ENCODE results near the gene EDAR. TPM values are rescaled to one million over a fixed set of nuclear protein-coding genes. Genes with fewer than 3 reads are reported as not detected.

The EDAR gene
- total and polyA plus RNA-seq, 5 experiments from 2014 or later: 2.8 to 11.8 (median 10.5) TPM

GRCh38 chr2:108926561-108927380 is 62.2 kb downstream of the EDAR start:
- DNase-seq (peak in 1 of 10 donors; percentile 52), ATAC-seq (no peak)
- Mint-ChIP-seq H3K27me3 (no peaks in the 10 kb centered on the region), H3K9me3 (no peaks in the 10 kb centered on the region), H3K27ac (no peak overlapping the region), H3K36me3 (peaks cover 4 to 51% (median 11%) of the 10 kb centered on the region in 3 donors), H3K4me3 (no peak overlapping the region), H3K4me1 (peaks cover 7 to 21% (median 14%) of the 10 kb centered on the region in 4 donors)
- POLR2A ChIA-PET: interaction anchor here (0.7 to 1.7 kb wide), 3 partner anchors 31 to 105 kb away, joined by 3 to 6 read pairs (median 6); partner anchors contain the start of gene EDAR

- H3K27ac Mint-ChIP-seq: no peak overlapping the region
- H3K4me3 Mint-ChIP-seq: no peak overlapping the region
- H3K36me3 Mint-ChIP-seq: peaks cover 4 to 57% (median 11%) of the 10 kb centered on the region in 3 donors
- POLR2A ChIA-PET: interaction anchor here (0.6 kb wide), 1 partner anchor 137 kb away, joined by 3 read pairs; no protein-coding TSS in a partner anchor
- H3K27me3 Mint-ChIP-seq: no peaks in the 10 kb centered on the region
- ATAC-seq (no peak), DNase-seq (no peak)
- H3K9me3 Mint-ChIP-seq: no peaks in the 10 kb centered on the region
- H3K4me1 Mint-ChIP-seq: peaks cover 7 to 15% (median 12%) of the 10 kb centered on the region in 4 donors
Measured at GRCh38 chr2:108925735-108926134, 63.3 kb downstream of the EDAR start.

GRCh38 chr2:108925286-108925685 is 63.7 kb downstream of the EDAR start:
- Mint-ChIP-seq H3K36me3 (peaks cover 4 to 60% (median 11%) of the 10 kb centered on the region in 3 donors), H3K4me1 (peaks cover 7 to 10% (median 9%) of the 10 kb centered on the region in 4 donors), H3K4me3 (no peak overlapping the region), H3K27ac (peak overlapping the region in 1 of 10 donors; percentile 29), H3K9me3 (no peaks in the 10 kb centered on the region), H3K27me3 (no peaks in the 10 kb centered on the region)
- POLR2A ChIA-PET: interaction anchor here (0.6 kb wide), 1 partner anchor 137 kb away, joined by 3 read pairs; no protein-coding TSS in a partner anchor
- no peak for DNase-seq
- ATAC-seq: no peak

GRCh38 chr2:108924580-108925251 is 64.3 kb downstream of the EDAR start:
- Mint-ChIP-seq H3K4me1 (peaks cover 7 to 9% (median 9%) of the 10 kb centered on the region in 4 donors), H3K27me3 (no peaks in the 10 kb centered on the region), H3K4me3 (no peak overlapping the region), H3K27ac (peak overlapping the region in 2 of 10 donors; percentile 29 to 60), H3K36me3 (peaks cover 4 to 62% (median 11%) of the 10 kb centered on the region in 3 donors), H3K9me3 (no peaks in the 10 kb centered on the region)
- DNase-seq: peak in 1 of 10 donors; percentile 45
- no peak for ATAC-seq
- POLR2A ChIA-PET: interaction anchor here (1.4 kb wide), 1 partner anchor 16 kb away, joined by 3 read pairs; no protein-coding TSS in a partner anchor

- Mint-ChIP-seq H3K4me3 (no peak overlapping the region), H3K27ac (no peak overlapping the region), H3K9me3 (no peaks in the 10 kb centered on the region), H3K4me1 (peaks cover 7 to 9% (median 8%) of the 10 kb centered on the region in 4 donors), H3K27me3 (no peaks in the 10 kb centered on the region), H3K36me3 (peaks cover 4 to 63% (median 11%) of the 10 kb centered on the region in 3 donors)
- peak in 1 of 10 donors; percentile 14 for DNase-seq
- ATAC-seq: no peak
- POLR2A ChIA-PET: interaction anchor here (1.4 kb wide), 1 partner anchor 17 kb away, joined by 3 read pairs; no protein-coding TSS in a partner anchor
Measured at GRCh38 chr2:108923736-108924579, 65.1 kb downstream of the EDAR start.

- ATAC-seq (no peak), DNase-seq (peak in 1 of 10 donors; percentile 37)
- H3K36me3 Mint-ChIP-seq: peaks cover 4 to 69% (median 11%) of the 10 kb centered on the region in 3 donors
- H3K27me3 Mint-ChIP-seq: no peaks in the 10 kb centered on the region
- POLR2A ChIA-PET: interaction anchor here (0.6 to 1.4 kb wide), 2 partner anchors 18 to 411 kb away, joined by 3 read pairs; no protein-coding TSS in a partner anchor
- no peaks in the 10 kb centered on the region for H3K9me3 Mint-ChIP-seq
- H3K4me3 Mint-ChIP-seq: no peak overlapping the region
- H3K27ac Mint-ChIP-seq: peak overlapping the region in 2 of 10 donors; percentile 29 to 37
- H3K4me1 Mint-ChIP-seq: peaks cover under 1 to 4% (median 2%) of the 10 kb centered on the region in 4 donors
Measured at GRCh38 chr2:108923019-108923700, 65.9 kb downstream of the EDAR start.

- no peak for ATAC-seq
- H3K27me3 Mint-ChIP-seq: no peaks in the 10 kb centered on the region
- peak in 1 of 10 donors; percentile 28 for DNase-seq
- no peaks in the 10 kb centered on the region for H3K9me3 Mint-ChIP-seq
- H3K4me3 Mint-ChIP-seq: no peak overlapping the region
- POLR2A ChIA-PET: no interaction called here
- H3K4me1 Mint-ChIP-seq: peaks cover 0 to 4% (median 3%) of the 10 kb centered on the region in 4 donors
- peaks cover 4 to 65% (median 11%) of the 10 kb centered on the region in 3 donors for H3K36me3 Mint-ChIP-seq
- peak overlapping the region in 2 of 10 donors; percentile 18 to 37 for H3K27ac Mint-ChIP-seq
Measured at GRCh38 chr2:108922141-108922915, 66.7 kb downstream of the EDAR start.

- H3K27ac Mint-ChIP-seq: peak overlapping the region in 1 of 10 donors; percentile 43
- no peaks in the 10 kb centered on the region for H3K27me3 Mint-ChIP-seq
- ATAC-seq (no peak), DNase-seq (peak in 1 of 10 donors; percentile 43)
- peaks cover 4 to 67% (median 11%) of the 10 kb centered on the region in 3 donors for H3K36me3 Mint-ChIP-seq
- no peak overlapping the region for H3K4me3 Mint-ChIP-seq
- H3K4me1 Mint-ChIP-seq: peaks cover 0 to 14% (median 8%) of the 10 kb centered on the region in 4 donors
- POLR2A ChIA-PET: no interaction called here
- no peaks in the 10 kb centered on the region for H3K9me3 Mint-ChIP-seq
Measured at GRCh38 chr2:108921096-108922030, 67.7 kb downstream of the EDAR start.

- Mint-ChIP-seq H3K27ac (no peak overlapping the region), H3K4me3 (no peak overlapping the region), H3K36me3 (peaks cover 4 to 60% (median 8%) of the 10 kb centered on the region in 3 donors), H3K4me1 (peaks cover 0 to 19% (median 10%) of the 10 kb centered on the region in 4 donors), H3K9me3 (no peaks in the 10 kb centered on the region), H3K27me3 (no peaks in the 10 kb centered on the region)
- ATAC-seq: no peak
- peak in 1 of 10 donors; percentile 38 for DNase-seq
- POLR2A ChIA-PET: no interaction called here
Measured at GRCh38 chr2:108920686-108921085, 68.3 kb downstream of the EDAR start.
